Choroid plexus epithelial cell (primary cell): Measurements from ENCODE around the gene CHAMP1.

Source experiments
- DNase-seq: peaks from one replicate; pipeline ENCODE4 v3.0.0-alpha.2; 2010; ENCODE audit warnings: low read depth
- H3K4me3 ChIP-seq: 2 replicates; pipeline ENCODE4 v1.5.1; 2011; ENCODE audit warnings: low read depth, mild to moderate bottlenecking, control low read depth, low read length, moderate library complexity
- TF ChIP-seq, protein P1 (sequence below): conservative IDR thresholded peaks from 2 replicates; pipeline ENCODE4 v1.5.1; 2011; ENCODE audit warnings: low read depth, mild to moderate bottlenecking, control low read depth, inconsistent platforms, low read length, moderate library complexity

The CHAMP1 gene, protein sequence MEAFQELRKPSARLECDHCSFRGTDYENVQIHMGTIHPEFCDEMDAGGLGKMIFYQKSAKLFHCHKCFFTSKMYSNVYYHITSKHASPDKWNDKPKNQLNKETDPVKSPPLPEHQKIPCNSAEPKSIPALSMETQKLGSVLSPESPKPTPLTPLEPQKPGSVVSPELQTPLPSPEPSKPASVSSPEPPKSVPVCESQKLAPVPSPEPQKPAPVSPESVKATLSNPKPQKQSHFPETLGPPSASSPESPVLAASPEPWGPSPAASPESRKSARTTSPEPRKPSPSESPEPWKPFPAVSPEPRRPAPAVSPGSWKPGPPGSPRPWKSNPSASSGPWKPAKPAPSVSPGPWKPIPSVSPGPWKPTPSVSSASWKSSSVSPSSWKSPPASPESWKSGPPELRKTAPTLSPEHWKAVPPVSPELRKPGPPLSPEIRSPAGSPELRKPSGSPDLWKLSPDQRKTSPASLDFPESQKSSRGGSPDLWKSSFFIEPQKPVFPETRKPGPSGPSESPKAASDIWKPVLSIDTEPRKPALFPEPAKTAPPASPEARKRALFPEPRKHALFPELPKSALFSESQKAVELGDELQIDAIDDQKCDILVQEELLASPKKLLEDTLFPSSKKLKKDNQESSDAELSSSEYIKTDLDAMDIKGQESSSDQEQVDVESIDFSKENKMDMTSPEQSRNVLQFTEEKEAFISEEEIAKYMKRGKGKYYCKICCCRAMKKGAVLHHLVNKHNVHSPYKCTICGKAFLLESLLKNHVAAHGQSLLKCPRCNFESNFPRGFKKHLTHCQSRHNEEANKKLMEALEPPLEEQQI

DNA sequence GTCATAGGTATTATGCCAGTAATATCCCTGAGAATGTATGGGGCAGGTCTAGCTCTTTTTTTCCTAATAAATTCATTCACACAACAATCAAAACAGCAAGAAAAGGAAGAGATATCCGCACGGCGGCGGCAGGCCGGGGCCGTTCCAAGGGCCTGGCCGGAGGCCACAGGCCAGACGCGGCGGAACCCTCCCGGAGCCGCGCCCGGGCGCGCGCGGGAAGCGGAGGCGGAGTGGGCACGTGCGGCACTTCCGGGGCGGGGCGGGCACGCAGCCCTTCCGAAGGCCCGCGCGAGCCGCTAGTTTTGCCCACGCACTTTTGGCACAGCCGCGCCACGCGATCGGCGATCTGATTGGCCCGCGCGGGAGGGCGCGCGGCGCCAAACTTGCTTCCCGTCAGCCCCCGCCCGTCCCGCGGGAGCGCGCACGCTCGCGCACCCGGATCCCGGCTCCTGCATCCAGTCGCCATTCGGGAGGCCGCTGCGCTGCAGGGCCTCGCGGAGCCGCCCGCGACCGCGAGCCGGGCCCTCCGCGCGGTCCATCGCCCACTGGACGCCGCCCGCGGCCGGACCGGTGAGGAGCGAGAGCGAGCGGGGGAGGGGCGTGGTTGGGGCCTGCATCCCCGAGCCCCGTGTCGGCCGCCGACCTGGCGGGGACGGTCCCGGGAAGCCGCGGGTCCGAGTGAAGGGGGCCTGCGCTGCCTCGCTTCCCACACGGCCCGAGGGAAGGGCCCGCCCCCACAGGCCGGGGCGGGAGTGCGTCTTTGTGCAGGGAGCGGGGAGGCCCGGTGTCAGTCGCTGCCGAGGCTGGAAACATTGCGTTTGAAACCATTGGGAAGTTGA is at the start of gene CHAMP1:
CHAMP1 (plus strand) TSS at position 430 of the 839 bp plus-strand sequence. CDS start 9,340 bp downstream, outside the sequence.
- TF ChIP-seq, protein P1, sequence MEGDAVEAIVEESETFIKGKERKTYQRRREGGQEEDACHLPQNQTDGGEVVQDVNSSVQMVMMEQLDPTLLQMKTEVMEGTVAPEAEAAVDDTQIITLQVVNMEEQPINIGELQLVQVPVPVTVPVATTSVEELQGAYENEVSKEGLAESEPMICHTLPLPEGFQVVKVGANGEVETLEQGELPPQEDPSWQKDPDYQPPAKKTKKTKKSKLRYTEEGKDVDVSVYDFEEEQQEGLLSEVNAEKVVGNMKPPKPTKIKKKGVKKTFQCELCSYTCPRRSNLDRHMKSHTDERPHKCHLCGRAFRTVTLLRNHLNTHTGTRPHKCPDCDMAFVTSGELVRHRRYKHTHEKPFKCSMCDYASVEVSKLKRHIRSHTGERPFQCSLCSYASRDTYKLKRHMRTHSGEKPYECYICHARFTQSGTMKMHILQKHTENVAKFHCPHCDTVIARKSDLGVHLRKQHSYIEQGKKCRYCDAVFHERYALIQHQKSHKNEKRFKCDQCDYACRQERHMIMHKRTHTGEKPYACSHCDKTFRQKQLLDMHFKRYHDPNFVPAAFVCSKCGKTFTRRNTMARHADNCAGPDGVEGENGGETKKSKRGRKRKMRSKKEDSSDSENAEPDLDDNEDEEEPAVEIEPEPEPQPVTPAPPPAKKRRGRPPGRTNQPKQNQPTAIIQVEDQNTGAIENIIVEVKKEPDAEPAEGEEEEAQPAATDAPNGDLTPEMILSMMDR = no peak
- peak; percentile 97 for DNase-seq

DNA sequence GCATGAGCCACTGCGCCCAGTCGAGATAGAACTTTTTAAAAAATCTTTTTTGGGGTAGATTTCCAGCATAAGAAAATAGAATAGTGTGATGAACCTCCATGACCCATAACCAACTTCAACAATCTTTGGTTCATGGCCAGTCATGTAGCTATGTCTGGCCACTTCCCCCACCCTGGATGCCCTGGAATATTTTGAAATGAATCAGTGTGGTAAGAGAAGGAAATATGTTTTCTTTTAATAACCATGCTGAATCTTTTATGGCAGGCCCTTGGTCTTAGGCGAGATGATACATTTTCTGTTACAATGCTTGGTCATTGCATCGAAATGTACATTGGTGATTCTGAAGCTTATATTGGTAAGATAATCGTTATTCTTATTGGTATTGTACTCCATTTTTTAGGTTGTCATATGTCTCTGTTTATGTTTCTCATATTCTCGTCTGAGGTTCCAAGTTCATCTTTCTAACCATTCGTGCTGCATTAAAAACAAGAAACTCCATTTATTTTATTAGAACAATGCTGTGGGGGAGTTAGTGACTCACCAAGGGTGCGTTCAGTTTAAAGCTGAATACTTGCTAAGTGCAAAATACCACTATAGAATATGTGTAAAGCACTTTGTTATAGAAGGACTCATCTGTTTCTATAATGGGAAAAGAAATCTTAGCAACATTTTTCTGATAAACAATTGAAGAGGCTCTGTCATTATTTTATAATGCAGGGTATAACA is 49.3 kb upstream of the CHAMP1 start:
- no peak overlapping the region for H3K4me3 ChIP-seq
- TF ChIP-seq, protein P1 = no peak
- DNase-seq = peak; percentile 43

More for the DNA sequence above, at the start of gene CHAMP1:
- peak within 1 kb of the TSS; percentile 76 for H3K4me3 ChIP-seq

DNA sequence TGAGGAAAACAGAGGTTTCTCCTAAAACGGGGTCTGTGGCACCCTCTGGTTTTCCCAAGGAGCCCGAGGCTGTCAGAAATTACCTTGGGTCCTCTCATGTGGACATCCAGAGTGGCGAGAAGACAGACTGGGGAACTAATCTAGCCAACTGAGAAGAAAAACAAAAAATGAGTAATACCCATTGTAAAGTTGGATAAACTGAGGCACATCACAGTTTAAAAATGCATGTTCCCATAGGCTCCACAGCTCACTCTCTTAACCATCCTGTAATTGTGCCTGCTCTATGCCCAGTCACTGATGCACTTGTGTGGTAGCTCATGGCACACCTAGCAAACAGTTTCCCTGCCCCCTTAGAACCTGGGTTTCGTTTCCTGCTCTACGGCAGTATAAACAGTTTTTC is 48.1 kb upstream of the CHAMP1 start:
- TF ChIP-seq, protein P1 = no peak
- no peak for DNase-seq
- no peak overlapping the region for H3K4me3 ChIP-seq

DNA sequence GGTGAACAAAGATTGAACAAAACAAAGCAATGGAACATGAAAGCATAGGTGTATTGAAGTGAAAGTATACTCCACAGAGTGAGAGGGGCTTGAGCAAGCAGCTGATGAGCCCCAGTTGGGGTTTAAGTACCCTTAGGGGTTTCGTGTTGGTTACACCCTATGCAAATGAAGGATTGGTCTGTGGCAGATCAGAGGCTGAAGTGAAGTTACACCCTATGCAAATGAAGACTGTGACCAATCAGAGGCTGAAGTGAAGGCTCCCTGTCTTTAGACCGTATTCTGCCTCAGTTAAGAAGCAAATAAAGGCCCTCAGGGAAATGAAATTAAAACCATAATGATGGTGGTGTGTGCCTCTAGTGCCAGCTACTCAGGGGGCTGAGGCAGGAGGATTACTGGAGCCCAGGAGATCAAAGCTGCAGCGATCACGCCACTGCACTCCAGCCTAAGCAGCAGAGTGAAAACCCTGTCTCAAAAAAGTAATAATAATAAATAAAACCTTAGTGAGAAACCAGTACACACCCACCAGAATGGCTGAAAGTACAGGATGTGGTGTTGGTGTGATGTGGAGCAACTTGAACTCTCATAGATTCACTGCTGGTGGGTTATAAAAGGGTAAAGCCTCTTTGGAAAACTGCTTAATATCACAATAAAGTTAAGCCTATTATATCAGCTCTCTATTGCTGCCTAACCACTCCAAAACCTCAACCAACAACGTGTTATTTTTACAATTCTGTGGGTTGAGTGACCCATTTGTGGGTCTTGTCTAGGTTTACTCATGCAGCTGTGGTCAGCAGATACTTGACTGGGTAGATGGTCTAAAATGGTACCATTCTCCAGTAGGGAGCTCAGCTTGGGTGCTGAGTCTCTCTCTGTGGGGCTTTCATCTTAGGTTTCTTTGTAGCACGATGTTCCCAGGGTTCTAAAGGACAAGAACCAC is 45.7 kb upstream of the CHAMP1 start:
- DNase-seq = no peak
- TF ChIP-seq, protein P1 = no peak
- H3K4me3 ChIP-seq = no peak overlapping the region

DNA sequence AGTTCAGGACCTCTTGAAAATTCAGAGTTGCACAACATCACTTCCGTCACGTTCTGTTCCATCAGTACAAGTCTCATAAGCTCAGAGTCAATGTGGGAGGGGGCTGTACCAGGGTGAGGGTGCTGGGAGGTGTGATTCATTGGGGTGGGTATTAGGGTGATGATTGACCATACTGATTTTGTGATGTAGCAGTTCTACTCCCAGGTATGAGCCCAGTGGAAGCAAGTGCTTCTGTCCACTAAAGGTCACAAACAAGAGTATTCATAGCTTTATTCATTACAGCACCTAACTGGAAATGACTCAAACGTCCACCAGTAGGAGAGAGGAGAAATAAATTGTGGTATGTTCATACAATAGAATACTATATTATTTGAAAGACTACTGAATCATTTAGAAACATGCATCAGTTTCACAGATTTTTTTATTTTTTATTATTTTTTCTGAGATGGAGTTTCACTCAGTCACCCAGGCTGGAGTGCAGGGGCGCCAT is 45.0 kb upstream of the CHAMP1 start:
- TF ChIP-seq, protein P1 = no peak
- DNase-seq = no peak
- H3K4me3 ChIP-seq = no peak overlapping the region
